Cardiac atrium fibroblast (primary cell): ENCODE measurements around the gene LIMS4. TPM values are rescaled to one million over a fixed set of nuclear protein-coding genes. Genes with fewer than 3 reads are reported as not detected.

Experiments used
- total RNA-seq: library from RNA; depleted of rRNA; stranded (reverse); fragments of >200 nt; gene quantifications from 2 replicates; pipeline ENCODE4 v1.2.3, GENCODE V29; 2015

Gene LIMS4
- total RNA-seq = 11.9 and 15.1 TPM in 2 replicates

GRCh38 chr2:110472171-110473058 is at the start of gene LIMS4:
TSS of gene LIMS4 (minus strand) at chr2:110472816. CDS start at chr2:110472778, 38 bp downstream.

Other genes starting within 250 kb of the LIMS4 start
- gene RGPD6, start 104.4 kb upstream of the LIMS4 start, total RNA-seq = 12.0 and 13.7 TPM in 2 replicates
- 5.8 and 11.2 TPM in 2 replicates for gene BUB1, start 205.2 kb upstream of the LIMS4 start, total RNA-seq